ENCODE measurements around the gene FBXO40. TPM values are rescaled to one million over a fixed set of nuclear protein-coding genes. Genes with fewer than 3 reads are reported as not detected.

FBXO40 gene
- total RNA-seq, 4 donors from 2014 or later = 0.08 to 0.16 TPM; not detected in 2

DNA sequence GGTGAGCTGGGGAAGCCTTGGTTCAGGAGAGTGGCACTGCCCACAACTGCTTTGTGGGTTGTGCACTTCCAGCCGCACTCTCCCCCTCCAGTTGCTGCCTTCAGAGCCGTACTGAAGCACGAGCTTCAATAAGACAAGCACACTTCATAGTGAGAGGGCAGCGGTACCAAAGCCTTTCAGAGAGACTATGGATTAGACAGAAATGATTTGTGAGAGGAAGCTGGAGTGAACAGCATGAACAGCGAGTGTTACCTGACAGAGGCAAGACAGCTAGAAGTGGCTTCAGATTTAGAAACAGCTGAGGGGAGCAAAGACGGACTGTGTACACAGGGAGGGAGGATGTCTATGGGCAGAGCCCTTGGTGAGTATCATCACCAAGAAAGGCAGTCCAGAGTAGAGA is 36.4 kb downstream of the FBXO40 start:
- Histone ChIP-seq H3K4me3 (no peak overlapping the region), H3K27me3 (no peaks in the 10 kb centered on the region), H3K36me3 (no peaks in the 10 kb centered on the region), H3K27ac (no peak overlapping the region), H3K4me1 (no peaks in the 10 kb centered on the region), H3K9me3 (no peaks in the 10 kb centered on the region)
- no peak for ATAC-seq
- WGBS, 2 donors (ENCODE audit: low coverage in 1 of 2) = 68 to 80% methylated on average over 3 to 6 of the region's 6 CpGs
- TF ChIP-seq EP300 (IDR thresholded peaks at IDR 0.05) (no peak), POLR2A (IDR thresholded peaks at IDR 0.05) (no peak), POLR2AphosphoS5 (IDR thresholded peaks at IDR 0.05) (no peak)
- TF ChIP-seq, protein P1, sequence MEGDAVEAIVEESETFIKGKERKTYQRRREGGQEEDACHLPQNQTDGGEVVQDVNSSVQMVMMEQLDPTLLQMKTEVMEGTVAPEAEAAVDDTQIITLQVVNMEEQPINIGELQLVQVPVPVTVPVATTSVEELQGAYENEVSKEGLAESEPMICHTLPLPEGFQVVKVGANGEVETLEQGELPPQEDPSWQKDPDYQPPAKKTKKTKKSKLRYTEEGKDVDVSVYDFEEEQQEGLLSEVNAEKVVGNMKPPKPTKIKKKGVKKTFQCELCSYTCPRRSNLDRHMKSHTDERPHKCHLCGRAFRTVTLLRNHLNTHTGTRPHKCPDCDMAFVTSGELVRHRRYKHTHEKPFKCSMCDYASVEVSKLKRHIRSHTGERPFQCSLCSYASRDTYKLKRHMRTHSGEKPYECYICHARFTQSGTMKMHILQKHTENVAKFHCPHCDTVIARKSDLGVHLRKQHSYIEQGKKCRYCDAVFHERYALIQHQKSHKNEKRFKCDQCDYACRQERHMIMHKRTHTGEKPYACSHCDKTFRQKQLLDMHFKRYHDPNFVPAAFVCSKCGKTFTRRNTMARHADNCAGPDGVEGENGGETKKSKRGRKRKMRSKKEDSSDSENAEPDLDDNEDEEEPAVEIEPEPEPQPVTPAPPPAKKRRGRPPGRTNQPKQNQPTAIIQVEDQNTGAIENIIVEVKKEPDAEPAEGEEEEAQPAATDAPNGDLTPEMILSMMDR (IDR thresholded peaks at IDR 0.05) = no peak

DNA sequence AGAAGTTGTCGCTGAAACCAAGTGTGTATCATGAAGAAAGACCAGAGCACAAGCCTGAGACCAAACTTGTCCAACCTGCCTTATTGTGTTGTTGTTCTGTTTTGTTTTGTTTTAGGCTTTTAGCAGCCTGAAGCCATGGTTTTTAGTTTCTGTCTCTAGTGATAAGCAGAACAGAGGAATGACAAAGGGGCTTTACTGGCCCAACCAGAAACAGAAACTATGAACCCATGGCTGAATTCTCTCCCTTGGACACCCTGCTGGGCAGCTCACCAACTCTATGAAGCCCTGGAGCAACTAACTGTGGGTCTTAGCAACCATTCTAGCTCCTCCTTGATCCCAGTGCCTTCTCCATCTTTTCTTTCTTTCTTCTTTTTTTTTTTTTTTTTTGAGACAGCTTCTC is 37.2 kb downstream of the FBXO40 start:
- WGBS, 2 donors (ENCODE audit: low coverage in 1 of 2) = 80 to 93% methylated on average over 1 of the region's 1 CpG
- no peak for ATAC-seq
- Histone ChIP-seq H3K36me3 (no peaks in the 10 kb centered on the region), H3K4me3 (no peak overlapping the region), H3K4me1 (no peaks in the 10 kb centered on the region), H3K9me3 (no peaks in the 10 kb centered on the region), H3K27me3 (no peaks in the 10 kb centered on the region), H3K27ac (no peak overlapping the region)
- TF ChIP-seq POLR2AphosphoS5 (IDR thresholded peaks at IDR 0.05) = no peak
- no peak for TF ChIP-seq EP300 (IDR thresholded peaks at IDR 0.05)
- TF ChIP-seq, protein P1 (IDR thresholded peaks at IDR 0.05) = no peak
- no peak for TF ChIP-seq POLR2A (IDR thresholded peaks at IDR 0.05)

DNA sequence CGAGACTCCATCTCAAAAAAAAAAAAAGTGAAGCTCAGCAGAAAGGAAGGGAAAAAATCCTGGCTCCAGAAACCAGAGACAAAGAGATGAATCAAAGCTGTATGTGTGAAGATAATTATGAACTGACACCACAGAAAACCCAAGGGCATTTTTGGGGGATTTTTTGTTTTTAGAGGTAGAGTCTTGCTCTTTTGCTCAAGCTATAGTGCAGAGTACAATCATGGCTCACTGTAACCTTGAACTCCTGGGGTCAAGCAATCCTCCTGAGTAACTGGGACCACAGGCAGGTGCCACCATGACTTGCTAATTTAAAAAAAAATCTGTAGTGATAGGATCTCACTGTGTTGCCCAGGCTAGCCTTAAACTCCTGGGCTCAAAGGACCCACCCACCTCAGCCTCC is 44.7 kb downstream of the FBXO40 start:
- WGBS, 2 donors (ENCODE audit: low coverage in 1 of 2) = 57% methylated on average over 1 of the region's 1 CpG; no CpG with 5 or more reads in 1 of the 2 donors
- Histone ChIP-seq H3K4me3 (no peak overlapping the region), H3K27me3 (no peaks in the 10 kb centered on the region), H3K4me1 (no peaks in the 10 kb centered on the region), H3K27ac (no peak overlapping the region), H3K36me3 (peaks cover 0 to 7% of the 10 kb centered on the region in 2 donors), H3K9me3 (no peaks in the 10 kb centered on the region)
- TF ChIP-seq EP300 (IDR thresholded peaks at IDR 0.05) (no peak), POLR2A (IDR thresholded peaks at IDR 0.05) (no peak), POLR2AphosphoS5 (IDR thresholded peaks at IDR 0.05) (no peak)
- TF ChIP-seq, protein P1 (IDR thresholded peaks at IDR 0.05) = no peak
- no peak for ATAC-seq

DNA sequence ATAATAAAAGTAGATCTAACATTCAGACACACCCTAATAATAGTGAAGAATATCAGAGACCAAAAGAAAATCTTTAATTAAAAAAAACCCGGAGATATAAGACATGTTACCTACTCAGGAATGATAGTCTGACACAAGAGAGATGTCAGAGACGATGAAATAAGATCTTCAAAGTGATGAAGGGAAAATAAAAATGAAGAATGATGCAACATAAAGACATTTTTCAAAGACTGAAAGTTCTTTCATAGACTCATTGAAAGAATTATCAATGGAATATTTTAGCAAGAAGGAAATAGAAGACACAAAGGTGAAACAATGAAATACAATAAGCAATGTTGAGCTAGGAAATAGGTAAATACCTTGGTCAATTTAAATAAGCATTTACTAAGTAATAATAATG is 47.9 kb downstream of the FBXO40 start:
- Histone ChIP-seq H3K27me3 (no peaks in the 10 kb centered on the region), H3K9me3 (no peaks in the 10 kb centered on the region), H3K4me1 (no peaks in the 10 kb centered on the region), H3K4me3 (no peak overlapping the region), H3K36me3 (peaks cover 0 to 3% of the 10 kb centered on the region in 2 donors), H3K27ac (no peak overlapping the region)
- TF ChIP-seq EP300 (IDR thresholded peaks at IDR 0.05) (no peak), POLR2AphosphoS5 (IDR thresholded peaks at IDR 0.05) (no peak), POLR2A (IDR thresholded peaks at IDR 0.05) (no peak)
- TF ChIP-seq, protein P1 (IDR thresholded peaks at IDR 0.05) = no peak
- WGBS, 2 donors (ENCODE audit: low coverage in 1 of 2) = 84 to 87% methylated on average over 2 of the region's 2 CpGs
- ATAC-seq = no peak

DNA sequence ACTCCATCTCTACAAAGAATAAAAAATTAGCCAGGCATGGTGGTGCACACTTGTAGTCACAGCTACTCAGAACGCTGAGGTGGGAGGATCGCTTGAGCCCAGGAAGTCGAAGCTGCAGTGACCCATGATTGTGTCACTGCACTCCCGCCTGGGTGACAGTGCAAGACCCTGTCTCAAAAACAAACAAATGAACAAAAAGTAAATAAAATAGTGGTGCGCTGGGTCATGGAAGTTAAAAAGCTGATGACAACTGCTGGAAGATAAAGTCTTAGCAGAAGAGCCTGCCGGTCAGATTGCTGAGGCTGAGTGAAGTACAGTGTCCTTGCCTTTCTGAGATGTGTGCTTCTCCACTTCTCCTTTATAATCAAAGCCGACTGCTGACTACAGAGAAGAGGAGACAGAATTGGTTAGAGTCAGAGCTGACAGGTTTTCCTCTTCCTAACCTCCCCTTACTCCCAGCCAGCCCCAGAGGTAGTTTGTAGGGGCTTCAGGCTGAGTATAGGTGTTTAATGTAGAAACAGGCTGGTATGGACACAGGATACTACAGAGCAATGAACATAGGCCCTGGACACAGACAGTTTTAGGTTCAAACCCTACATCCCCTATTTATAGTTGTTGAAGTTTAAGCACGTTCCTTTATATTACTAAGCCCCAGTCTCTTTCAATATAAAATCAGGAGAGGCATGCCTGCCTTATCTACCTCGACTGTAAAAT is 49.6 kb downstream of the FBXO40 start:
- no peaks in the 10 kb centered on the region for H3K27me3 ChIP-seq
- ATAC-seq = no peak
- 62 to 68% methylated on average over 4 to 9 of the region's 9 CpGs for WGBS, 2 donors (ENCODE audit: low coverage in 1 of 2)
- H3K4me3 ChIP-seq = no peak overlapping the region
- no peaks in the 10 kb centered on the region for H3K9me3 ChIP-seq
- TF ChIP-seq POLR2AphosphoS5 (IDR thresholded peaks at IDR 0.05) = no peak
- TF ChIP-seq POLR2A (IDR thresholded peaks at IDR 0.05) = no peak
- TF ChIP-seq, protein P1 (IDR thresholded peaks at IDR 0.05) = no peak
- TF ChIP-seq EP300 (IDR thresholded peaks at IDR 0.05) = no peak
- no peaks in the 10 kb centered on the region for H3K36me3 ChIP-seq
- H3K4me1 ChIP-seq = peaks cover 0 to 4% (median 0%) of the 10 kb centered on the region in 3 donors
- H3K27ac ChIP-seq = no peak overlapping the region
